ENCODE data around the gene MACC1.

GRCh38 chr7:20201380-20201779, 15.8 kb downstream of the MACC1 start:
- TF ChIP-seq CTCF (IDR thresholded peaks at IDR 0.05) (no peak), POLR2AphosphoS5 (IDR thresholded peaks at IDR 0.05; ENCODE audit: insufficient read depth in 1 of 2, low read depth in 1 of 2) (no peak), POLR2A (IDR thresholded peaks at IDR 0.05) (no peak)

Measured in vagina (tissue), 2 donors.